Measurements from ENCODE around the gene RNF187. TPM values are rescaled to one million over a fixed set of nuclear protein-coding genes. Genes with fewer than 3 reads are reported as not detected.
"Not testable (repeated sequence)": the region's sequence is repeated elsewhere in the genome, so short reads cannot be mapped to it uniquely, and the experiment has no call there.

The RNF187 gene
- total RNA-seq, 2 experiments from 2014 or later, result 114 to 155 TPM

DNA sequence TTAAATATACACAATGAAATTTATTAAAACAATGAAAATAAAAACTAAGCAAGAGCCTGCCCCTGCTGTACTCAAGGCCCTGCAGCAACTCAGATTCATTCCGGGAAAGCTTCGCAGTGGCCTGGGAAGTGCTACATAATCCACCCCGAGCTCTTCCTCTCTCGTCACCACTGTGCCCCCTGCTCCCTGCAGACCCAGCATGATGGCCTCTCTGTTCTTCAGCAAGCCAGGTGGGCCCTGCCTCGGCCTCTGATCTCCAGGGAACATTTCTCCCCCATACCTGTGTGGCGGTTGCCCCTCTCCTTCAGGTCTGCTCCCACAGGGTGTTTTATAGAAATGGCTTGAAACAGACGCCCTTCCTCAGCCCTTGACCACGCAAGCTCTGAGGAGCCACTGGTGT lies 10.6 kb downstream of the RNF187 start:
- Mint-ChIP-seq H3K36me3 (ENCODE audit: low read depth) (peaks cover 27% of the 10 kb centered on the region), H3K27ac (no peak overlapping the region), H3K9me3 (ENCODE audit: low read depth) (no peaks in the 10 kb centered on the region), H3K4me1 (peaks cover 30% of the 10 kb centered on the region), H3K4me3 (no peak overlapping the region), H3K27me3 (no peaks in the 10 kb centered on the region)
- DNase-seq, result no peak
- ChIA-PET CTCF (interaction anchor here (0.6 to 0.9 kb wide), 2 partner anchors 12 to 26 kb away, joined by 3 to 4 read pairs; no protein-coding TSS in a partner anchor), POLR2A (no interaction called here)
- ATAC-seq, result no peak
- intact Hi-C loops (cut with DNase I, micrococcal nuclease), result no loop called here

DNA sequence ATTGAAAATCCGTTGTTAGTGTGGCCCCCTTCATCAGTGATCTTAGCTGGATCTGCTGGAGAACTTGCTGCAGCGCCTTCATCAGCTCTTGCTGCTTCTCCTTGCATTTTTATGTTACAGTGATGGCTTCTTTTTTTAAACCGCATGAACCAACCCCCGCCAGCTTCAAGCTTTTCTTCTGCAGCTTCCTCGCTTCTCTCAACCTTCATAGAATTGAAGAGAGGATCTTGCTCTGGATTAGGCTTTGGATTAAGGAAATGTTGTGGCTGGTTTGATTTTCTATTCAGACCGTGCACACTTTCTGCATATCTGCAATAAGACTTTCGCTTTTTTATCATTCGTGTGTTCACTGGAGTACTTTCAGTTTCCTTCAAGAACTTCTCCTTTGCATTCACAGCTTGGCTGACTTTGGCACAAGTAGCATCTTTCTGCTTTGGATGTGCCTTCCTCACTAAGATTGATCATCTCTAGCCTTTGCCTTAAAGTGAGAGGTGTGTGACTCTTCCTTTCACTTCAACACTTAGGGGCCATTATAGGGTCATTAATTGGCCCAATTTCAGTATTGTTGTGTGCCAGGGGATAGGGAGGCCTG lies 13.1 kb downstream of the RNF187 start:
- Mint-ChIP-seq H3K9me3 (ENCODE audit: low read depth) (no peaks in the 10 kb centered on the region), H3K27ac (peak overlapping the region; percentile 62), H3K36me3 (ENCODE audit: low read depth) (peaks cover 9% of the 10 kb centered on the region), H3K4me1 (peaks cover 30% of the 10 kb centered on the region), H3K4me3 (peak overlapping the region; percentile 58), H3K27me3 (no peaks in the 10 kb centered on the region)
- intact Hi-C loops (cut with DNase I, micrococcal nuclease), result loop anchor here in 1 of 2 experiments (2.0 kb wide), 3 partner anchors 13 to 27 kb away; partner anchors contain the start of gene RNF187
- POLR2A ChIA-PET, result no interaction called here
- DNase-seq (no peak), ATAC-seq (peak; percentile 15)
- CTCF ChIA-PET, result interaction anchor here (0.6 to 2.4 kb wide), 17 partner anchors 8 to 501 kb away, joined by 3 to 18 read pairs (median 6); partner anchors contain the start of gene RNF187

DNA sequence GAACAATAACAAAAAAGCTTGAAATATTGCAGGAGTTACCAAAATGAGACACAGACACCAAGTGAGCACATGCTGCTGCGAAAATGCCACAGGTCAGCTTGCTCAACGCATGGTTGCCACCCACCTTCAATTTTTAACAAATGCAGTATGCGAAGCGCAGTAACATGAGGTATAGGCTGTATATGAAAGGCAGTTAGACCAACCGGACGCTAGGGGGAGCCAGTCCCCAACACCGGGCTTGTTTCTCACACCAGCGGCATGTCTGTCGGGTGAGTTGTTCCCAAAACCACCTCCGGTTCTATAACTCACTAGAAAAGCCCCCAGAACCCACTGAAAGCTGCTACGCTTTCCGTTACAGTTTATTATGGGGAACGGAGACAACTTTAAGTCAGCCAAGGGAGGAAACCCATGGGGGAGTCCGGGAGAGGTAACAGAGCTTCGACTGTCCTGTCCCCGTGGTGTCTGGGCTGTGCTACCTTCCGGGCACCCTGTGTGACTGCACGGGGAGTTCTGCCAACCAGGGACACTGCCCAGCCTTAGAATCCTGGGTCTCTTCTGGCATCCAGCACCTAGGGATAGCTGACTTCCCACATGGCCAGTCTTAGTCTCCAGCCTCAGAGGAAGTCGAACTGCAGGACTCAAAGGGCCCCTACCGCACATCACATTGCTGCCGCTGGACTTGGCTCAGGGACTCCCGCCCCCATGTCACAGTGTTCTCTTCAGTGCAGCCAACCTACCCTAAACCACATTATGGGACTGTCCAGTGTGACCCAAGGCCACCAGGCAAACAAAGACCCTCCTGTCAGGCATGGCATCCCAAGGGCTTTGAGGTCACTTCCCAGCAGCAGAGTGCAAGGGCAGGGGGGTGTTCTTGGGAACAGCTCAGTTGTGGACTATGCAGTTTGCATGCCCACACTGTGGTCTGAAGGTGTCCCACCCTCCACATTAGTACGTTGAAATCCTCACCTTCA lies 14.0 kb downstream of the RNF187 start:
- no peaks in the 10 kb centered on the region for H3K27me3 Mint-ChIP-seq
- ChIA-PET POLR2A (no interaction called here), CTCF (interaction anchor here (0.6 to 2.4 kb wide), 16 partner anchors 11 to 502 kb away, joined by 3 to 18 read pairs (median 6); partner anchors contain the start of gene RNF187)
- peaks cover 25% of the 10 kb centered on the region for H3K4me1 Mint-ChIP-seq
- peak overlapping the region; percentile 62 for H3K27ac Mint-ChIP-seq
- DNase-seq, result peak; percentile 95
- no peaks in the 10 kb centered on the region for H3K9me3 Mint-ChIP-seq (ENCODE audit: low read depth)
- H3K4me3 Mint-ChIP-seq, result peak overlapping the region; percentile 58
- ATAC-seq, result peak; percentile 96
- H3K36me3 Mint-ChIP-seq (ENCODE audit: low read depth), result peaks cover 6% of the 10 kb centered on the region
- intact Hi-C loops (cut with DNase I, micrococcal nuclease), result loop anchor here (1.0 to 2.0 kb wide), 6 partner anchors 13 to 123 kb away; partner anchors contain the start of gene RNF187 (in 1 of the 2)

DNA sequence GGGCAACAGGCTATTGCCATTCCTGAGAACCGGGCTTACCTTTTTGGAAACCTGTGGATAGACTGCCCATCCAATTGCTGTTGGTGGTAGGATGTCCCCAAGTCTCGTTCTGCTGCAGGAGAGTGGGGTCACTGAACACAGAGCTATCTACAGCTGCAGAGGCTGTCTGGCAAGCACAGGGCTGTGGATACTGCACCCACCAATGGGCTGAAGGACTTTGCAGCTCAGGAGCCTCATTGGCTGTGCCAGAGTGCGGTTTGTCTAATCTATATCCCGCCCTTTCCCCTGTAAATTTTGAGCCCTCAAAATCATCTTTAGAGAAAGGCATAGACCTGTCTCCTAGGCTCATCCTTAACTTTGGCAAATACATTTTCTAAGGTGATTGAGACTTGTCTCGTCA lies 15.3 kb downstream of the RNF187 start:
- Mint-ChIP-seq H3K9me3 (ENCODE audit: low read depth) (no peaks in the 10 kb centered on the region), H3K4me3 (no peak overlapping the region), H3K4me1 (peaks cover 19% of the 10 kb centered on the region), H3K27me3 (no peaks in the 10 kb centered on the region), H3K27ac (no peak overlapping the region), H3K36me3 (ENCODE audit: low read depth) (no peaks in the 10 kb centered on the region)
- ChIA-PET CTCF (no interaction called here), POLR2A (no interaction called here)
- intact Hi-C loops (cut with DNase I, micrococcal nuclease), result no loop called here
- DNase-seq, result no peak
- no peak for ATAC-seq

DNA sequence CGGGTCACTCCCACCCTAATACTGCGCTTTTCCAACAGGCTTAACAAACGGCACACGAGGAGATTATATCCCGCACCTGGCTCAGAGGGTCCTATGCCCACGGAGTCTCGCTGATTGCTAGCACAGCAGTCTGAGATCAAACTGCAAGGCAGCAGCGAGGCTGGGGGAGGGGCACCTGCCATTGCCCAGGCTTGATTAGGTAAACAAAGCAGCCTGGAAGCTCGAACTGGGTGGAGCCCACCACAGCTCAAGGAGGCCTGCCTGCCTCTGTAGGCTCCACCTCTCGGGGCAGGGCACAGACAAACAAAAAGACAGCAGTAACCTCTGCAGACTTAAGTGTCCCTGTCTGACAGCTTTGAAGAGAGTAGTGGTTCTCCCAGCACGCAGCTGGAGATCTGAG lies 18.8 kb downstream of the RNF187 start:
- H3K27ac Mint-ChIP-seq; H3K9me3 Mint-ChIP-seq (ENCODE audit: low read depth); H3K4me3 Mint-ChIP-seq; H3K36me3 Mint-ChIP-seq (ENCODE audit: low read depth); ATAC-seq; H3K4me1 Mint-ChIP-seq; POLR2A ChIA-PET; DNase-seq; CTCF ChIA-PET; intact Hi-C loops (cut with DNase I, micrococcal nuclease); H3K27me3 Mint-ChIP-seq: not testable (repeated sequence)

DNA sequence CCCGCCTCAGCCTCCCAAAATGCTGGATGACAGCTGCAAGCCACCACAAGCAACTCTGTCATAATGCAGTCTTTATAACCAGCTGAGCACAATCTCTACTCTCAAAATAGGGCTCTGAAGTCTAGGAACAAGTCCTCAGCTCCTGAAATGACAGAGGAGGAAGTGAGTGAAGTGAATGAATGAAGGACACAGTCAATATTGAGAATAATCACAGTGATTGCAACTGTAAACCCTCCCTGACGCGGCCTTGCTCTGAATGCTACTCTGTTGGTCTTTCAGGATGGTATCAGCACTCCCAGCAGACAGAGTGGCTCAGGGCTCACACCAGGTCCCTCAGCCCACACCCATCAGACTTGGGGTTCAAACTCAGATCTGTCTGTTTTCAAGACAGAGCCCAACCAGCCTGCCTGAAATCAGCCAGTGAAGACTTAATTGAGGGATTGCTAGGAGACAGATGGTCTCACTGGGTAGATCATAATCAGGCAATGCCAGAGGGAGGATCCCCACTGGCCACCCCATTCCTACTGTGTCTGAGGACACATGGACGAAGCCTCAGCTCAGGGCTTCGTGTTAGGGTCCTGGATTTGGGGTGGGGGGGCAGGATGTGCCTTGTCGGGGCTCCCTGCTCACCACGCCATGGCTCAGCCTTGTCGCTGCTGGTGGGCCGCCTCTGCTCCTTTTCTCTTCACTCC lies 20.9 kb downstream of the RNF187 start:
- H3K9me3 Mint-ChIP-seq (ENCODE audit: low read depth), result no peaks in the 10 kb centered on the region
- H3K4me3 Mint-ChIP-seq, result no peak overlapping the region
- POLR2A ChIA-PET, result no interaction called here
- H3K4me1 Mint-ChIP-seq, result peaks cover 7% of the 10 kb centered on the region
- no peak for DNase-seq
- H3K27ac Mint-ChIP-seq, result no peak overlapping the region
- intact Hi-C loops (cut with DNase I, micrococcal nuclease), result no loop called here
- no peaks in the 10 kb centered on the region for H3K36me3 Mint-ChIP-seq (ENCODE audit: low read depth)
- CTCF ChIA-PET, result interaction anchor here (0.7 to 1.1 kb wide), 3 partner anchors 8 to 719 kb away, joined by 3 to 4 read pairs (median 3); no protein-coding TSS in a partner anchor
- no peaks in the 10 kb centered on the region for H3K27me3 Mint-ChIP-seq
- ATAC-seq, result no peak

DNA sequence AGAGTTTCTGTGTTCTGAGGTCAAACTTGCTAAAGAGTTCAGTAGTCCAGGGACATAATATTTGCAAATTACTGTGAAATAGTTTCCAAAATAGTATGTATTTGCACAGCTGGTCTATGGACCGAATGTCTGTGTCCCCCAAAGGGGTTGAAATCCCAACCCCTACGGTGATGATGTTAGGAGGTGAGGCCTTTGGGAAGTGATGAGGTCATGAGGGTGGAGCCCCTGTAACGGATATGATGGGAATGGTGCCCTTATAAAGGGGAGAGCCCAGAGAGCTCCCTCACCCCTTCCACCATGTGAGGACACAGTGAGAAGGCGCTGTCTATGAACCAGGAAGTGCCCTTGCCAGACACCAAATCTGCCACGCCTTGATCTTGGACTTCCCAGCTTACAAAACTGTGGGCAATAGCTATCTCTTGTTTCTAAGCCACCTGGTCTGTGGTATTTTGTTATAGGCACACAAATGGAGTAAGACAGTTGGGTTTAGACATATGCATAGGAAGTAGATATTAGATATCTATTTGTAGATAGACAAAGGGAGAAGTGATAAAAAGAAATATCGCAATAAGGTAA lies 21.7 kb downstream of the RNF187 start:
- no peak overlapping the region for H3K27ac Mint-ChIP-seq
- no peak overlapping the region for H3K4me3 Mint-ChIP-seq
- DNase-seq, result no peak
- no peaks in the 10 kb centered on the region for H3K9me3 Mint-ChIP-seq (ENCODE audit: low read depth)
- intact Hi-C loops (cut with DNase I, micrococcal nuclease), result no loop called here
- ChIA-PET CTCF (interaction anchor here (1.1 kb wide), 1 partner anchor 9 kb away, joined by 4 read pairs; no protein-coding TSS in a partner anchor), POLR2A (no interaction called here)
- H3K4me1 Mint-ChIP-seq, result peaks cover 8% of the 10 kb centered on the region
- H3K27me3 Mint-ChIP-seq, result no peaks in the 10 kb centered on the region
- ATAC-seq, result no peak
- H3K36me3 Mint-ChIP-seq (ENCODE audit: low read depth), result no peaks in the 10 kb centered on the region

DNA sequence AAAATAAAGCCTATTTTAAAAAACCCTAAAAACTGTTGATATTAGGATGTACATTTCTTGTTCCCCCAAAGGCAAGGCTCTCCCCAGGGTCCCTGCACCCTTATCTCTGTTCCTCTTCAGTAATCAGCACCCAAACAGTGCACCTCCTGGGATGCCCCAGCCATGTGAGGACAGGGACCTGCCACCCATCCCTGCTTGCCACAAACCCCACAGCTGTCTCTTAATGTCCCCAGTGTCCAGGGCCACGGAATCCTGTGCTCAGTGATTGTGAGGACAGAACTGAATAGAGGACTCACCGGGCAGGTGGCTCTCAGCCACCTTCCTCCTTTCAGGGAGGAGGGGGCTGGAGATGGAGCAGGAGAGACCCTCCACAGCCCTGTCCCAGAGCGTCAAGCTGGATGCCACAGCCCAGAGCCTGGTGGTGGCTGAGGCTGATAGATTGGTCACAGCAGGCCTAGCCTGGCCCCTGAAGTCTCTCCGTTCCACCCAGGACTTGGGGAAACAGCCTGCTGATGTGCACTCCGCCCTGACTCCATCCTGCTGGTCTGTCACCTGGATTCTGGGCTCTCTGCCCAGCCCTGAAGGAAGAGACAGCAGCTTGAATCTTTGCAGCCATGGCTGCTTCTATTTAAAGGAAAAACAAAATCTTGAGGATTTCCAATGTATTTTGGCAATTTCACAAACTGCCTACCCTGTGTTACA lies 23.1 kb downstream of the RNF187 start:
- no peaks in the 10 kb centered on the region for H3K9me3 Mint-ChIP-seq (ENCODE audit: low read depth)
- ChIA-PET CTCF (interaction anchor here (0.8 to 3.1 kb wide), 2 partner anchors 10 to 649 kb away, joined by 4 to 18 read pairs; no protein-coding TSS in a partner anchor), POLR2A (no interaction called here)
- H3K4me3 Mint-ChIP-seq, result no peak overlapping the region
- intact Hi-C loops (cut with DNase I, micrococcal nuclease), result no loop called here
- no peak for ATAC-seq
- DNase-seq, result no peak
- peaks cover 8% of the 10 kb centered on the region for H3K4me1 Mint-ChIP-seq
- no peaks in the 10 kb centered on the region for H3K36me3 Mint-ChIP-seq (ENCODE audit: low read depth)
- no peaks in the 10 kb centered on the region for H3K27me3 Mint-ChIP-seq
- no peak overlapping the region for H3K27ac Mint-ChIP-seq

DNA sequence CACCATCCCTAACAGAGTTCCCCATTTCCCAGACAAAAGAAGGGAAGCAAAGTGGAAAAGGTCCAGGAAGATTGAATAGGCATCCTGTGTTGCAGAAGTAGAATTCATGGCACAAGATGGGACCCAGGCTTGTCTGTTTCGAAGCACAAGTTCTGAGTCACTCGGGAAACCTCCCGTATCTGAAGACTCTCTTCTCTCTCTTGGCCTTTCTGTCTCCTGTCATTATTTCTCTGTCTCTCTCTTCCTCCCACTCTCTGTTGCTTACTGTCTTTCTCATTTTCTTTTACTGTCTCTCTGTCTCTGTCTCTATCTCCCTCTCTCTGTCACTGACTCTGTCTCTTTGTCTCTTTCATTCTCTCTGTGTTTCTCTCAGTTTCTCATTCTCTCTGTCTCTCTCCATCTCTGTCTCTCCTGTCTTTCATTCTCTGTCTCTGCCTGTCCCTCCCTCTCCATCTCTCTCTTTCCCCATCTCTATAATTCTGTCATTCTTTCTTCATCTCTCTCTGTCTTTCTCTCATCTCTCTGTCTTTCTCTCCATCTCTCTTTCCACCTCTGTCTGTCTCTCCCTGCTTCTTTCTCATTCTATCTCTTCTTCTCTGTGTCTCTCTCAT lies 23.7 kb downstream of the RNF187 start:
- ATAC-seq, result no peak

More for the DNA sequence above, 23.7 kb downstream of the RNF187 start:
- Mint-ChIP-seq H3K9me3 (ENCODE audit: low read depth) (no peaks in the 10 kb centered on the region), H3K4me3 (no peak overlapping the region), H3K27ac (no peak overlapping the region), H3K27me3 (no peaks in the 10 kb centered on the region), H3K4me1 (peaks cover 8% of the 10 kb centered on the region), H3K36me3 (ENCODE audit: low read depth) (no peaks in the 10 kb centered on the region)
- intact Hi-C loops (cut with DNase I, micrococcal nuclease), result no loop called here
- CTCF ChIA-PET, result interaction anchor here (0.8 to 3.1 kb wide), 2 partner anchors 10 to 649 kb away, joined by 4 to 18 read pairs; no protein-coding TSS in a partner anchor
- POLR2A ChIA-PET, result no interaction called here
- DNase-seq, result no peak

All from activated CD4-positive, alpha-beta T cell treated with anti-CD3 and anti-CD28 coated beads for 36 hours (primary cell).